Suprapubic skin (tissue), 4 donors: ENCODE results near the gene DUSP7. TPM values are rescaled to one million over a fixed set of nuclear protein-coding genes. Genes with fewer than 3 reads are reported as not detected.

Experiments used
- DNase-seq, 2 donors: peaks; one replicate each; pipeline ENCODE4 v3.0.0-alpha.2; 2019; ENCODE audit warnings: low spot score in 2 of 2
- H3K27ac ChIP-seq: fragments of 200-600 bp; sonication (generic); one replicate; pipeline ENCODE4 v1.5.1; 2019
- H3K27me3 ChIP-seq: fragments of 200-600 bp; sonication (generic); one replicate; pipeline ENCODE4 v1.5.1; 2019
- H3K36me3 ChIP-seq: fragments of 200-600 bp; sonication (generic); one replicate; pipeline ENCODE4 v1.5.1; 2019
- H3K4me1 ChIP-seq: fragments of 200-600 bp; sonication (generic); one replicate; pipeline ENCODE4 v1.5.1; 2019
- H3K4me3 ChIP-seq: fragments of 200-600 bp; sonication (generic); one replicate; pipeline ENCODE4 v1.5.1; 2019; ENCODE audit warnings: mild to moderate bottlenecking
- H3K9me3 ChIP-seq: fragments of 200-600 bp; sonication (generic); one replicate; pipeline ENCODE4 v1.5.1; 2019
- CTCF ChIP-seq, 2 donors: fragments of 200-600 bp in 1 of 2; fragments of 450-650 bp in 1 of 2; sonication (generic) in 1 of 2; IDR thresholded peaks; one replicate each; pipeline ENCODE4 v1.5.1; 2016 to 2019; ENCODE audit warnings: antibody characterized with exemption in 2 of 2, mild to moderate bottlenecking in 1 of 2, moderate library complexity in 1 of 2
- EP300 ChIP-seq: sonication (generic); formaldehyde crosslinking; IDR thresholded peaks from one replicate; pipeline ENCODE4 v1.6.1; 2017; ENCODE audit warnings: antibody characterized with exemption
- POLR2A ChIP-seq, 2 donors: fragments of 450-650 bp; IDR thresholded peaks; one replicate each; pipeline ENCODE4 v1.6.1; 2017; ENCODE audit warnings: antibody characterized with exemption in 2 of 2, mild to moderate bottlenecking in 2 of 2, moderate library complexity in 2 of 2
- POLR2AphosphoS5 ChIP-seq, 3 donors: sonication (generic); formaldehyde crosslinking; IDR thresholded peaks; one replicate each; pipeline ENCODE4 v1.6.1; 2017; ENCODE audit warnings: antibody characterized with exemption in 3 of 3
- WGBS: methylation state at CpG from one replicate; pipeline ENCODE4 v1.1.5; 2018; 5-methylcytosine and 5-hydroxymethylcytosine counted together
- total RNA-seq, 4 donors: library from RNA; depleted of rRNA; stranded (reverse); fragments of >200 nt; gene quantifications; one replicate each; pipeline ENCODE4 v1.1.0, GENCODE V29; 2016

DUSP7 gene
- total RNA-seq, 4 donors from 2014 or later = 91.1 to 190 (median 146) TPM

GRCh38 chr3:52020796-52021195 is 35.6 kb downstream of the DUSP7 start:
- no peaks in the 10 kb centered on the region for H3K9me3 ChIP-seq
- no peaks in the 10 kb centered on the region for H3K36me3 ChIP-seq
- no peaks in the 10 kb centered on the region for H3K27me3 ChIP-seq
- peaks cover 10% of the 10 kb centered on the region for H3K4me1 ChIP-seq
- no peak for DNase-seq
- H3K27ac ChIP-seq = no peak overlapping the region
- no peak overlapping the region for H3K4me3 ChIP-seq
- TF ChIP-seq POLR2A (IDR thresholded peaks at IDR 0.05) (no peak), CTCF (IDR thresholded peaks at IDR 0.05) (no peak), EP300 (no peak), POLR2AphosphoS5 (IDR thresholded peaks at IDR 0.05) (no peak)
- WGBS = 94% methylated on average over 4 of the region's 7 CpGs

GRCh38 chr3:52019352-52020080 is 36.9 kb downstream of the DUSP7 start:
- no peak overlapping the region for H3K4me3 ChIP-seq
- no peaks in the 10 kb centered on the region for H3K36me3 ChIP-seq
- peaks cover 10% of the 10 kb centered on the region for H3K4me1 ChIP-seq
- 70% methylated on average over 16 of the region's 17 CpGs for WGBS
- TF ChIP-seq CTCF (IDR thresholded peaks at IDR 0.05) (no peak), POLR2A (IDR thresholded peaks at IDR 0.05) (no peak), EP300 (no peak), POLR2AphosphoS5 (IDR thresholded peaks at IDR 0.05) (no peak)
- H3K27me3 ChIP-seq = no peaks in the 10 kb centered on the region
- peak overlapping the region; percentile 50 for H3K27ac ChIP-seq
- no peak for DNase-seq
- H3K9me3 ChIP-seq = no peaks in the 10 kb centered on the region

- Histone ChIP-seq H3K27ac (peak overlapping the region; percentile 50), H3K4me1 (peaks cover 10% of the 10 kb centered on the region), H3K9me3 (no peaks in the 10 kb centered on the region), H3K27me3 (no peaks in the 10 kb centered on the region), H3K36me3 (no peaks in the 10 kb centered on the region), H3K4me3 (no peak overlapping the region)
- no peak for DNase-seq
- TF ChIP-seq CTCF (IDR thresholded peaks at IDR 0.05) (no peak), POLR2A (IDR thresholded peaks at IDR 0.05) (no peak), POLR2AphosphoS5 (IDR thresholded peaks at IDR 0.05) (no peak), EP300 (no peak)
- WGBS = 93% methylated on average over 21 of the region's 21 CpGs
These were observed 37.9 kb downstream of the DUSP7 start for GRCh38 chr3:52018319-52019000.

- H3K4me1 ChIP-seq = peaks cover 3% of the 10 kb centered on the region
- no peak for TF ChIP-seq POLR2A (IDR thresholded peaks at IDR 0.05)
- H3K27ac ChIP-seq = no peak overlapping the region
- no peak overlapping the region for H3K4me3 ChIP-seq
- no peak for DNase-seq
- WGBS = 57% methylated on average over 5 of the region's 11 CpGs
- H3K9me3 ChIP-seq = no peaks in the 10 kb centered on the region
- no peaks in the 10 kb centered on the region for H3K27me3 ChIP-seq
- H3K36me3 ChIP-seq = no peaks in the 10 kb centered on the region
These were observed 38.8 kb downstream of the DUSP7 start for GRCh38 chr3:52017586-52017985.

- no peak overlapping the region for H3K27ac ChIP-seq
- DNase-seq = no peak
- no peaks in the 10 kb centered on the region for H3K27me3 ChIP-seq
- no peak overlapping the region for H3K4me3 ChIP-seq
- H3K9me3 ChIP-seq = no peaks in the 10 kb centered on the region
- no peaks in the 10 kb centered on the region for H3K36me3 ChIP-seq
- no peak for TF ChIP-seq EP300
- TF ChIP-seq POLR2A (IDR thresholded peaks at IDR 0.05) = no peak
- TF ChIP-seq POLR2AphosphoS5 (IDR thresholded peaks at IDR 0.05) = no peak
- no peak for TF ChIP-seq CTCF (IDR thresholded peaks at IDR 0.05)
- H3K4me1 ChIP-seq = no peaks in the 10 kb centered on the region
- 84% methylated on average over 8 of the region's 13 CpGs for WGBS
These were observed 40.7 kb downstream of the DUSP7 start for GRCh38 chr3:52015438-52016228.
